Measurements from ENCODE around the gene UXT. TPM values are rescaled to one million over a fixed set of nuclear protein-coding genes. Genes with fewer than 3 reads are reported as not detected.
A peak's percentile ranks its signal among the peaks of the same experiment; 100 is the strongest.

Gene UXT
- 116 and 120 TPM in 2 replicates for total RNA-seq (2022)
- percentile 87 among the genes with signal in this experiment for Bru-seq, nascent RNA
- percentile 76 among the genes with signal in this experiment for BruChase-seq, experiment 1, labeled RNA remaining after a 2-hour chase
- percentile 76 among the genes with signal in this experiment for BruChase-seq, experiment 2, labeled RNA remaining after a 6-hour chase
- long read RNA-seq, transcript UXT-202 (6 exons, 701 nt): minor isoform, 10 of 47 reads
- long read RNA-seq, transcript UXT-201 (7 exons, 574 nt): major isoform, 34 of 47 reads
- long read RNA-seq, partial matches to known transcripts: 0 of 47 reads
- long read RNA-seq, other reads (novel, unspliced or antisense): 3 of 47 reads

- Mint-ChIP-seq H3K27me3 (ENCODE audit: insufficient read depth, unreplicated experiment) (no peaks in the 10 kb centered on the region), H3K4me1 (ENCODE audit: low read depth, unreplicated experiment) (no peaks in the 10 kb centered on the region)
Measured at GRCh38 chrX:47658684-47659420, at the start of gene UXT. Gene UXT, minus strand, starts transcription at chrX:47659180. Its CDS starts 253 bp downstream, at chrX:47658927.

GRCh38 chrX:47707031-47707780, 48.2 kb upstream of the UXT start:
- no TSS peak for BruUV-seq (replicated peaks)

More at GRCh38 chrX:47658684-47659420, at the start of gene UXT:
- no TSS peak for BruUV-seq (replicated peaks)
- Mint-ChIP-seq H3K27ac (ENCODE audit: unreplicated experiment) (peak within 1 kb of the TSS; percentile 90), H3K36me3 (ENCODE audit: insufficient read depth, unreplicated experiment) (peaks cover 27% of the 10 kb centered on the region), H3K4me3 (ENCODE audit: unreplicated experiment) (peak within 1 kb of the TSS; percentile 70), H3K9me3 (ENCODE audit: unreplicated experiment) (no peaks in the 10 kb centered on the region)
- ChIA-PET POLR2A (no interaction called here), CTCF (no interaction called here)
- H3K4me3 ChIP-seq (ENCODE audit: low read depth, low read length): peak within 1 kb of the TSS; percentile 60
- intact Hi-C loops (cut with micrococcal nuclease; ENCODE audit: unreplicated experiment): loop anchor here (10.0 kb wide), 1 partner anchor 444 kb away; the partner anchor contains the start of gene CDK16
- H3K36me3 ChIP-seq (ENCODE audit: control insufficient read depth, insufficient read depth, low read length): no peaks in the 10 kb centered on the region
- H3K4me1 ChIP-seq: 0 out of 2 replicates have a peak, but pooled peaks cover 4% of the 10 kb centered on the region
- DNase-seq: peak; percentile 93 to 97
- no peaks in the 10 kb centered on the region for H3K9me3 ChIP-seq
- no peaks in the 10 kb centered on the region for H3K27me3 ChIP-seq (replicated peaks; ENCODE audit: control insufficient read depth, insufficient read depth, low read length)
- no peak for TF ChIP-seq CTCF (IDR thresholded peaks at IDR 0.05; ENCODE audit: insufficient read depth in 1 of 2, low read depth in 1 of 2, low read length in 1 of 2, severe bottlenecking in 1 of 2, unreplicated experiment in 1 of 2)

More at GRCh38 chrX:47707031-47707780, 48.2 kb upstream of the UXT start:
- no peaks in the 10 kb centered on the region for H3K4me1 Mint-ChIP-seq (ENCODE audit: low read depth, unreplicated experiment)
- no peak overlapping the region for H3K4me3 ChIP-seq (ENCODE audit: low read depth, low read length)
- ChIA-PET CTCF (no interaction called here), POLR2A (no interaction called here)
- peaks cover 12% of the 10 kb centered on the region for H3K27me3 Mint-ChIP-seq (ENCODE audit: insufficient read depth, unreplicated experiment)
- H3K9me3 ChIP-seq: no peaks in the 10 kb centered on the region
- intact Hi-C loops (cut with micrococcal nuclease; ENCODE audit: unreplicated experiment): no loop called here
- no peak overlapping the region for H3K27ac Mint-ChIP-seq (ENCODE audit: unreplicated experiment)
- H3K9me3 Mint-ChIP-seq (ENCODE audit: unreplicated experiment): no peaks in the 10 kb centered on the region
- H3K36me3 ChIP-seq (ENCODE audit: control insufficient read depth, insufficient read depth, low read length): no peaks in the 10 kb centered on the region
- no peaks in the 10 kb centered on the region for H3K36me3 Mint-ChIP-seq (ENCODE audit: insufficient read depth, unreplicated experiment)
- no peaks in the 10 kb centered on the region for H3K27me3 ChIP-seq (replicated peaks; ENCODE audit: control insufficient read depth, insufficient read depth, low read length)
- no peak for DNase-seq
- TF ChIP-seq CTCF (IDR thresholded peaks at IDR 0.05; ENCODE audit: insufficient read depth in 1 of 2, low read depth in 1 of 2, low read length in 1 of 2, severe bottlenecking in 1 of 2, unreplicated experiment in 1 of 2): no peak
- no peak overlapping the region for H3K4me3 Mint-ChIP-seq (ENCODE audit: unreplicated experiment)
- H3K4me1 ChIP-seq: no peaks in the 10 kb centered on the region
